IPS-20b (cell line): ENCODE data around the gene CHD6.

Source experiments
- H3K27ac ChIP-seq: one replicate; pipeline ENCODE4 v1.5.1; 2013; ENCODE audit warnings: low read length
- H3K27me3 ChIP-seq: 2 replicates; pipeline ENCODE4 v1.6.1; 2013; ENCODE audit warnings: mild to moderate bottlenecking, low read length, inconsistent platforms; ENCODE audit not compliant: insufficient read depth
- H3K36me3 ChIP-seq: 2 replicates; pipeline ENCODE4 v1.6.1; 2013; ENCODE audit warnings: low read depth, mild to moderate bottlenecking, inconsistent platforms, low read length, moderate library complexity; ENCODE audit not compliant: insufficient read depth
- H3K4me1 ChIP-seq: 2 replicates; pipeline ENCODE4 v1.6.1; 2013; ENCODE audit warnings: mild to moderate bottlenecking, control low read depth, inconsistent platforms, low read length, moderate library complexity; ENCODE audit not compliant: insufficient read depth
- H3K4me3 ChIP-seq: 2 replicates; pipeline ENCODE4 v1.5.1; 2013; ENCODE audit warnings: mild to moderate bottlenecking, low read length, inconsistent platforms
- H3K9ac ChIP-seq: 2 replicates; pipeline ENCODE4 v1.6.1; 2013; ENCODE audit warnings: low read depth, mild to moderate bottlenecking, inconsistent platforms, low read length, moderate library complexity
- H3K9me3 ChIP-seq: 2 replicates; pipeline ENCODE4 v1.6.1; 2013; ENCODE audit warnings: mild to moderate bottlenecking, low read depth, low read length, inconsistent platforms; ENCODE audit not compliant: insufficient read depth

CHD6 gene

GRCh38 chr20:41470362-41471095, 147.6 kb downstream of the CHD6 start:
- Histone ChIP-seq H3K36me3 (peaks cover 63% of the 10 kb centered on the region), H3K9me3 (no peaks in the 10 kb centered on the region), H3K27ac (no peak overlapping the region), H3K9ac (no peak overlapping the region), H3K4me3 (no peak overlapping the region), H3K4me1 (no peaks in the 10 kb centered on the region), H3K27me3 (no peaks in the 10 kb centered on the region)

GRCh38 chr20:41469868-41470267, 148.3 kb downstream of the CHD6 start:
- Histone ChIP-seq H3K36me3 (peaks cover 58% of the 10 kb centered on the region), H3K9ac (no peak overlapping the region), H3K27ac (no peak overlapping the region), H3K9me3 (no peaks in the 10 kb centered on the region), H3K27me3 (no peaks in the 10 kb centered on the region), H3K4me3 (no peak overlapping the region), H3K4me1 (no peaks in the 10 kb centered on the region)

- H3K27ac ChIP-seq = no peak overlapping the region
- H3K9ac ChIP-seq = no peak overlapping the region
- no peaks in the 10 kb centered on the region for H3K27me3 ChIP-seq
- no peaks in the 10 kb centered on the region for H3K4me1 ChIP-seq
- no peak overlapping the region for H3K4me3 ChIP-seq
- peaks cover 61% of the 10 kb centered on the region for H3K36me3 ChIP-seq
- H3K9me3 ChIP-seq = no peaks in the 10 kb centered on the region
Measured at GRCh38 chr20:41468994-41469600, 149.1 kb downstream of the CHD6 start.

- Histone ChIP-seq H3K27me3 (no peaks in the 10 kb centered on the region), H3K27ac (no peak overlapping the region), H3K9ac (no peak overlapping the region), H3K4me3 (no peak overlapping the region), H3K4me1 (no peaks in the 10 kb centered on the region), H3K36me3 (peaks cover 63% of the 10 kb centered on the region), H3K9me3 (no peaks in the 10 kb centered on the region)
Measured at GRCh38 chr20:41467690-41468089, 150.5 kb downstream of the CHD6 start.

- no peaks in the 10 kb centered on the region for H3K9me3 ChIP-seq
- peaks cover 63% of the 10 kb centered on the region for H3K36me3 ChIP-seq
- H3K4me1 ChIP-seq = no peaks in the 10 kb centered on the region
- no peak overlapping the region for H3K9ac ChIP-seq
- H3K27me3 ChIP-seq = no peaks in the 10 kb centered on the region
- no peak overlapping the region for H3K27ac ChIP-seq
- no peak overlapping the region for H3K4me3 ChIP-seq
Measured at GRCh38 chr20:41467220-41467619, 151.0 kb downstream of the CHD6 start.

- Histone ChIP-seq H3K9ac (no peak overlapping the region), H3K4me1 (no peaks in the 10 kb centered on the region), H3K27me3 (no peaks in the 10 kb centered on the region), H3K9me3 (peaks cover 12% of the 10 kb centered on the region; the same call in 1 of the 2 replicates), H3K36me3 (peaks cover 50% of the 10 kb centered on the region), H3K27ac (no peak overlapping the region), H3K4me3 (no peak overlapping the region)
Measured at GRCh38 chr20:41463567-41463966, 154.6 kb downstream of the CHD6 start.

GRCh38 chr20:41462372-41463161, 155.6 kb downstream of the CHD6 start:
- Histone ChIP-seq H3K27ac (no peak overlapping the region), H3K9me3 (peaks cover 12% of the 10 kb centered on the region; the same call in 1 of the 2 replicates), H3K4me3 (no peak overlapping the region), H3K4me1 (no peaks in the 10 kb centered on the region), H3K36me3 (peaks cover 51% of the 10 kb centered on the region), H3K9ac (no peak overlapping the region), H3K27me3 (no peaks in the 10 kb centered on the region)

- Histone ChIP-seq H3K36me3 (peaks cover 68% of the 10 kb centered on the region), H3K4me3 (no peak overlapping the region), H3K4me1 (no peaks in the 10 kb centered on the region), H3K9ac (no peak overlapping the region), H3K9me3 (peaks cover 12% of the 10 kb centered on the region; the same call in 1 of the 2 replicates), H3K27ac (no peak overlapping the region), H3K27me3 (no peaks in the 10 kb centered on the region)
Measured at GRCh38 chr20:41458761-41459160, 159.4 kb downstream of the CHD6 start.

GRCh38 chr20:41457173-41457857, 160.9 kb downstream of the CHD6 start:
- H3K4me3 ChIP-seq = no peak overlapping the region
- H3K36me3 ChIP-seq = peaks cover 72% of the 10 kb centered on the region
- no peaks in the 10 kb centered on the region for H3K4me1 ChIP-seq
- H3K27ac ChIP-seq = no peak overlapping the region
- no peaks in the 10 kb centered on the region for H3K27me3 ChIP-seq
- H3K9ac ChIP-seq = no peak overlapping the region
- H3K9me3 ChIP-seq = peaks cover 12% of the 10 kb centered on the region; the same call in 1 of the 2 replicates

GRCh38 chr20:41456351-41456750, 161.8 kb downstream of the CHD6 start:
- Histone ChIP-seq H3K27ac (no peak overlapping the region), H3K4me3 (no peak overlapping the region), H3K9me3 (peaks cover 8% of the 10 kb centered on the region; the same call in 1 of the 2 replicates), H3K27me3 (no peaks in the 10 kb centered on the region), H3K9ac (no peak overlapping the region), H3K4me1 (no peaks in the 10 kb centered on the region), H3K36me3 (peaks cover 72% of the 10 kb centered on the region)

GRCh38 chr20:41454250-41454649, 163.9 kb downstream of the CHD6 start:
- no peaks in the 10 kb centered on the region for H3K9me3 ChIP-seq
- H3K36me3 ChIP-seq = peaks cover 84% of the 10 kb centered on the region
- no peak overlapping the region for H3K27ac ChIP-seq

More at GRCh38 chr20:41454250-41454649, 163.9 kb downstream of the CHD6 start:
- H3K27me3 ChIP-seq = no peaks in the 10 kb centered on the region
- no peaks in the 10 kb centered on the region for H3K4me1 ChIP-seq
- H3K9ac ChIP-seq = no peak overlapping the region
- no peak overlapping the region for H3K4me3 ChIP-seq
